ENCODE results near the gene ZNF687. TPM values are rescaled to one million over a fixed set of nuclear protein-coding genes. Genes with fewer than 3 reads are reported as not detected.
A peak's percentile ranks its signal among the peaks of the same experiment; 100 is the strongest.

The ZNF687 gene
- total RNA-seq, 3 donors from 2014 or later (not counting 1 experiment from before 2014, with no cell fraction given) = 48.1 to 52.2 (median 48.6) TPM

DNA sequence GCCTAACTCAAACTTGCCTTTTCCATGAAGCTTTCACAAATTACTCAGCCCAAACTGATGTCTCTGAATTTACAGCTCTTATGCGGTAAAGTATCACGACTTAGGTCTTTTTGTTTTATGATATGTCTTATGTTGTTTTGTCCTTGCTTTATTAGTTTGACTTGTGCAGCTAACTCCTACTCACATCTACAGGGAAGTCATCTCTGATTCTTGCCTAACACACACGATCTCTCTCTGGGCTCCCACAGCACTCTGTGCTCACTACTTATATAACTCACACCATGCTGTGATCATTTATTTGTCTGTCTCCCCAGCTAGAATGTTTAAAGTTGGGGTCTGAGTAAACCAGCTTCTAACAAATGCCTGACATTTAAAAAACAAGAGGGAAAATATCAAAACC is 54.5 kb downstream of the ZNF687 start:
- Mint-ChIP-seq H3K27me3 (ENCODE audit: low read depth in 2 of 2) (no peaks in the 10 kb centered on the region), H3K9me3 (no peaks in the 10 kb centered on the region), H3K4me1 (peaks cover 0 to 10% of the 10 kb centered on the region in 2 donors), H3K27ac (no peak overlapping the region), H3K4me3 (no peak overlapping the region), H3K36me3 (no peaks in the 10 kb centered on the region)
- intact Hi-C loops (cut with micrococcal nuclease) = no loop called here
- Histone ChIP-seq H3K4me3 (ENCODE audit: low read length) (no peak overlapping the region), H3K36me3 (ENCODE audit: control insufficient read depth, insufficient read depth, low read length) (peaks cover 3% of the 10 kb centered on the region), H3K4me1 (ENCODE audit: control insufficient read depth, insufficient read depth, low read length) (no peaks in the 10 kb centered on the region), H3K27me3 (ENCODE audit: control insufficient read depth, insufficient read depth, low read length) (no peaks in the 10 kb centered on the region), H3K27ac (ENCODE audit: low read length) (no peak overlapping the region), H3K9me3 (ENCODE audit: control insufficient read depth, insufficient read depth, low read length) (no peaks in the 10 kb centered on the region)
- no peak for DNase-seq
- TF ChIP-seq, protein P1, sequence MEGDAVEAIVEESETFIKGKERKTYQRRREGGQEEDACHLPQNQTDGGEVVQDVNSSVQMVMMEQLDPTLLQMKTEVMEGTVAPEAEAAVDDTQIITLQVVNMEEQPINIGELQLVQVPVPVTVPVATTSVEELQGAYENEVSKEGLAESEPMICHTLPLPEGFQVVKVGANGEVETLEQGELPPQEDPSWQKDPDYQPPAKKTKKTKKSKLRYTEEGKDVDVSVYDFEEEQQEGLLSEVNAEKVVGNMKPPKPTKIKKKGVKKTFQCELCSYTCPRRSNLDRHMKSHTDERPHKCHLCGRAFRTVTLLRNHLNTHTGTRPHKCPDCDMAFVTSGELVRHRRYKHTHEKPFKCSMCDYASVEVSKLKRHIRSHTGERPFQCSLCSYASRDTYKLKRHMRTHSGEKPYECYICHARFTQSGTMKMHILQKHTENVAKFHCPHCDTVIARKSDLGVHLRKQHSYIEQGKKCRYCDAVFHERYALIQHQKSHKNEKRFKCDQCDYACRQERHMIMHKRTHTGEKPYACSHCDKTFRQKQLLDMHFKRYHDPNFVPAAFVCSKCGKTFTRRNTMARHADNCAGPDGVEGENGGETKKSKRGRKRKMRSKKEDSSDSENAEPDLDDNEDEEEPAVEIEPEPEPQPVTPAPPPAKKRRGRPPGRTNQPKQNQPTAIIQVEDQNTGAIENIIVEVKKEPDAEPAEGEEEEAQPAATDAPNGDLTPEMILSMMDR (IDR thresholded peaks at IDR 0.05) = no peak
- WGBS (ENCODE audit: insufficient coverage) = 95% methylated on average over 3 of the region's 3 CpGs
- no peak for ATAC-seq

DNA sequence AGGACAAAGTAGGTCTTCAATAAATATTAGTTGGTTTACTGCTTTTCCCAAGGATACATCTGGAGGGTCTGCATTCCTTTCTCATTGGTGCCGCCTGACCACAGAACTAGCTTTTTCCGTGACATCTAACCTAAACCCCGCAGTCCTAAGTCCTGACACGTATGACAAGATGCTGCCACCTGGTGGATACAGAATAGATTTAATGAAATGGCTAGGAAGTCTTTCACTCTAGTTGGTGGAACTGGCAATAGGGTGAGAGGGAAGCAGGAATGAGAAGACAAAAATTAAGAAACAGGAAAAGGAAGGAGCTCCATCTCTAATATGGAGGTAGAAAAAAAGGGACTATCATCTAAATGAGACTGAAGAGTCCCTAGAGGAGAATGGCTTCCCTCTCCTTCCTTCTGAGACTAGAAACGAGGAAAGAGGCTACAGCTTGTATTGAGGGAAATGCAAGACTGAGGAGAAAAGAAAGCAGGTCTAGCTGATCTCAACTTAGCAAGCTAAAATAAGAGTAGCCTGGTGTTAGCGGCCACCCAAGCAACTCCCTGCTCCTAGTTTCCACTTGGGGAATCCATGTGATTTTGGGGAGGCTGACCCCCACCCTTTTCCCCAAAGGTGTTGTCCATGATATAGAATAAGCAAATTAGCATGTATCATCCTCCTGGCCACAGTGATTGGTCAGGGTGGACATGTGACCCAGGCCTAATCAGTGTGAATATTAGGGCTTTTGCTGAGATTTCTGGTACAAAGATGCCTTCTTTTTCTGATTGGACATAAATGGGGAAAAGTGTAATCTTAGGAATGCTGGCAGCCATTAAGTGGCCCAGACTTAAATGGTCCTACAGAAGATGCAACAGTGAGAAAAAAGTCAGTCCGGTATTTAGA is 59.0 kb downstream of the ZNF687 start:
- peak; percentile 83 to 92 (median 86) for ATAC-seq
- Mint-ChIP-seq H3K4me3 (no peak overlapping the region), H3K4me1 (peaks cover 14 to 22% of the 10 kb centered on the region in 2 donors), H3K27me3 (ENCODE audit: low read depth in 2 of 2) (no peaks in the 10 kb centered on the region), H3K36me3 (peaks cover 10% of the 10 kb centered on the region), H3K9me3 (no peaks in the 10 kb centered on the region), H3K27ac (peak overlapping the region; percentile 22 to 80)
- Histone ChIP-seq H3K36me3 (ENCODE audit: control insufficient read depth, insufficient read depth, low read length) (peaks cover 38% of the 10 kb centered on the region), H3K9me3 (ENCODE audit: control insufficient read depth, insufficient read depth, low read length) (no peaks in the 10 kb centered on the region), H3K27me3 (ENCODE audit: control insufficient read depth, insufficient read depth, low read length) (no peaks in the 10 kb centered on the region), H3K4me3 (ENCODE audit: low read length) (no peak overlapping the region), H3K27ac (ENCODE audit: low read length) (no peak overlapping the region), H3K4me1 (ENCODE audit: control insufficient read depth, insufficient read depth, low read length) (peaks cover 7% of the 10 kb centered on the region)
- WGBS (ENCODE audit: insufficient coverage) = 50% methylated on average over 6 of the region's 7 CpGs
- intact Hi-C loops (cut with micrococcal nuclease) = loop anchor here (1.0 to 10.0 kb wide), 3 partner anchors 40 to 246 kb away; no protein-coding TSS in a partner anchor
- peak in 1 of 2 donors; percentile 87 for DNase-seq
- TF ChIP-seq, protein P1 (IDR thresholded peaks at IDR 0.05) = peak; percentile 78

Other genes with a start within 250 kb of the ZNF687 start
- under 1 TPM; 0.28 to 0.39 (median 0.33) TPM for gene BNIPL, start 245.7 kb upstream of the ZNF687 start, total RNA-seq
- gene C1orf56, start 234.5 kb upstream of the ZNF687 start, total RNA-seq = 1 to 10 TPM; 1.6 to 3.3 (median 1.9) TPM
- 100 to 1,000 TPM; 555 to 792 (median 752) TPM for gene CDC42SE1, start 222.7 kb upstream of the ZNF687 start, total RNA-seq
- 10 to 100 TPM; 11.2 to 18.6 (median 17.6) TPM for gene MLLT11, start 221.9 kb upstream of the ZNF687 start, total RNA-seq
- gene GABPB2, start 211.5 kb upstream of the ZNF687 start, total RNA-seq = 10 to 100 TPM; 27.4 to 34.0 (median 30.6) TPM
- 1 to 10 TPM; 2.5 to 5.8 (median 3.0) TPM for gene SEMA6C, start 135.7 kb upstream of the ZNF687 start, total RNA-seq
- gene TNFAIP8L2, start 125.7 kb upstream of the ZNF687 start, total RNA-seq = 10 to 100 TPM in 1 of 3 donors, 1 to 10 TPM in 2; 4.8 to 14.5 (median 5.7) TPM
- gene LYSMD1, start 116.4 kb upstream of the ZNF687 start, total RNA-seq = 1 to 10 TPM; 1.0 to 1.7 (median 1.2) TPM
- 10 to 100 TPM; 52.3 to 54.2 (median 52.9) TPM for gene SCNM1, start 116.2 kb upstream of the ZNF687 start, total RNA-seq
- gene TMOD4, start 106.3 kb upstream of the ZNF687 start, total RNA-seq = 1 to 10 TPM in 2 of 3 donors, not detected in 1; 2.6 to 3.8 TPM
- gene VPS72, start 92.1 kb upstream of the ZNF687 start, total RNA-seq = 10 to 100 TPM; 26.2 to 45.1 (median 44.8) TPM
- gene PIP5K1A, start 83.7 kb upstream of the ZNF687 start, total RNA-seq = 10 to 100 TPM; 42.0 to 65.2 (median 44.6) TPM
- gene PSMD4, start 27.6 kb upstream of the ZNF687 start, total RNA-seq = 100 to 1,000 TPM in 1 of 3 donors, 10 to 100 TPM in 2; 94.2 to 101 (median 99.3) TPM
- gene PI4KB, start 45.1 kb downstream of the ZNF687 start, total RNA-seq = 10 to 100 TPM; 68.2 to 99.3 (median 95.0) TPM
- 100 to 1,000 TPM in 2 of 3 donors, 10 to 100 TPM in 1; 72.6 to 111 (median 110) TPM for gene RFX5, start 65.0 kb downstream of the ZNF687 start, total RNA-seq
- not detected for gene SELENBP1, start 90.4 kb downstream of the ZNF687 start, total RNA-seq
- 100 to 1,000 TPM; 291 to 313 (median 297) TPM for gene PSMB4, start 117.3 kb downstream of the ZNF687 start, total RNA-seq
- 100 to 1,000 TPM; 106 to 129 (median 121) TPM for gene POGZ, start 177.2 kb downstream of the ZNF687 start, total RNA-seq
- gene CGN, start 229.1 kb downstream of the ZNF687 start, total RNA-seq = under 1 TPM in 2 of 3 donors, not detected in 1; 0.07 to 0.80 TPM

Measured in natural killer cell (primary cell).